K562 (cell line): ENCODE measurements around the gene NRP1. TPM values are rescaled to one million over a fixed set of nuclear protein-coding genes. Genes with fewer than 3 reads are reported as not detected.

Experiments
- ATAC-seq: fragments of 200-7000 bp; cut with Tn5 transposase; 3 replicates; pipeline ENCODE4 v1.9.1; 2020; ENCODE audit warnings: moderate library complexity
- BruUV-seq: library from RNA; stranded (reverse); fragments of 400-500 nt; replicated peaks from 2 replicates; lab custom pipeline; 2021; lab: Mats Ljungman, UMichigan
- CTCF ChIA-PET: fragments of 300-600 bp; formaldehyde crosslinking; extraction: SDS; loops from one replicate; lab custom pipeline; 2021; ENCODE audit warnings: low intra/inter-chr PET ratio; lab: Yijun Ruan, JAX
- POLR2A ChIA-PET: fragments of 300-600, 350-650 bp; sonication (Branson Sonifier 250); formaldehyde crosslinking; extraction: SDS; loops from one replicate; lab custom pipeline; 2021; ENCODE audit warnings: antibody characterized with exemption, inconsistent platforms; lab: Yijun Ruan, JAX
- DNase-seq, 4 experiments: peaks; one replicate each; pipeline versions ENCODE4 v3.0.0 to v3.0.0-alpha.2; 2011 to 2018; ENCODE audit warnings: low spot score in 3 of 4, mixed read lengths in 3 of 4; ENCODE audit errors: extremely low read depth in 1 of 4
- FAIRE-seq: peaks from 2 replicates; lab custom pipeline; 2011; peaks lifted over from hg19 to GRCh38; lab: Jason Lieb, UNC
- H2AFZ ChIP-seq: 2 replicates; pipeline ENCODE4 v1.6.0; 2011; ENCODE audit warnings: low read depth, low read length, control low read depth, inconsistent platforms
- H3K27ac ChIP-seq: fragments of 200-600 bp; 3 replicates; pipeline ENCODE4 v1.8.0; 2011; ENCODE audit warnings: low read depth, mild to moderate bottlenecking, control low read depth, inconsistent platforms, low read length, moderate library complexity, mixed read lengths; ENCODE audit errors: extremely low read depth
- H3K27me3 ChIP-seq, 2 experiments: fragments of 300-600 bp in 1 of 2; 2 replicates in 1 of 2; 3 replicates in 1 of 2; pipeline versions ENCODE4 v1.6.0 to v1.8.0; 2011; ENCODE audit warnings: inconsistent platforms in 2 of 2, low read length in 2 of 2, mild to moderate bottlenecking in 1 of 2, mixed read lengths in 1 of 2, moderate library complexity in 1 of 2; ENCODE audit not compliant: control insufficient read depth in 2 of 2, insufficient read depth in 2 of 2
- H3K36me3 ChIP-seq: fragments of 300-600 bp; 3 replicates; pipeline ENCODE4 v1.8.0; 2011; ENCODE audit warnings: mild to moderate bottlenecking, low read length, inconsistent platforms; ENCODE audit not compliant: control insufficient read depth, insufficient read depth
- H3K4me1 ChIP-seq, 2 experiments: fragments of 200-600 bp in 1 of 2; replicated peaks in 1 of 2; 2 replicates in 1 of 2; 3 replicates in 1 of 2; pipeline versions ENCODE4 v1.5.1 to v1.8.0; 2011; ENCODE audit warnings: inconsistent platforms in 2 of 2, low read length in 2 of 2, mild to moderate bottlenecking in 1 of 2, mixed read lengths in 1 of 2, moderate library complexity in 1 of 2; ENCODE audit not compliant: control insufficient read depth in 2 of 2, insufficient read depth in 2 of 2
- H3K4me2 ChIP-seq: 2 replicates; pipeline ENCODE4 v1.6.1; 2011; ENCODE audit warnings: low read length, control low read depth, inconsistent platforms, mixed read lengths; ENCODE audit not compliant: insufficient read depth
- H3K4me3 ChIP-seq: fragments of 200-600 bp; sonication (generic), shearing (Covaris generic); 2 replicates; pipeline ENCODE4 v1.5.1; 2016; ENCODE audit warnings: control low read depth, inconsistent platforms
- H3K79me2 ChIP-seq: fragments of 200-600 bp; 3 replicates; pipeline ENCODE4 v1.8.0; 2011; ENCODE audit warnings: low read length, inconsistent platforms; ENCODE audit not compliant: control insufficient read depth, insufficient read depth
- H3K9ac ChIP-seq, 2 experiments: 2 replicates each; pipeline versions ENCODE4 v1.6.0 to v1.6.1; 2011; ENCODE audit warnings: low read depth in 2 of 2, low read length in 2 of 2, control low read depth in 1 of 2, inconsistent platforms in 1 of 2, mild to moderate bottlenecking in 1 of 2, mixed read lengths in 1 of 2; ENCODE audit not compliant: insufficient read depth in 1 of 2
- H3K9me1 ChIP-seq: one replicate; pipeline ENCODE4 v1.6.0; 2011; ENCODE audit warnings: inconsistent platforms, mild to moderate bottlenecking, low read length, moderate library complexity; ENCODE audit not compliant: control insufficient read depth, insufficient read depth
- H3K9me3 ChIP-seq: replicated peaks from 2 replicates; pipeline ENCODE4 v1.5.1; 2011; ENCODE audit warnings: low read depth, low read length, inconsistent platforms; ENCODE audit not compliant: control insufficient read depth, insufficient read depth
- H4K20me1 ChIP-seq: replicated peaks from 2 replicates; pipeline ENCODE4 v1.6.1; 2011; ENCODE audit warnings: low read length, inconsistent platforms, mixed read lengths; ENCODE audit not compliant: control insufficient read depth, insufficient read depth
- BRD9 ChIP-seq: fragments of 450-650 bp; IDR thresholded peaks from 2 replicates; pipeline ENCODE4 v1.6.1; 2018; ENCODE audit warnings: low read depth; ENCODE audit not compliant: partially characterized antibody
- CXXC5 ChIP-seq: fragments of 250-450 bp; sonication (Bioruptor Pico); IDR thresholded peaks from 2 replicates; pipeline ENCODE4 v1.8.0; 2022; ENCODE audit warnings: inconsistent platforms, mild to moderate bottlenecking, moderate library complexity
- ESRRA ChIP-seq: fragments of 450-650 bp; IDR thresholded peaks from 2 replicates; pipeline ENCODE4 v1.6.1; 2014; ENCODE audit warnings: low read depth, mild to moderate bottlenecking, moderate library complexity, borderline replicate concordance
- GTF2F1 ChIP-seq: IDR thresholded peaks from 2 replicates; pipeline ENCODE4 v1.6.1; 2011; ENCODE audit warnings: low read depth, low read length, improper control_type of control experiment
- HNRNPK ChIP-seq: fragments of 200-400 bp; formaldehyde crosslinking; IDR thresholded peaks from one replicate; pipeline ENCODE4 v1.6.1; 2018; ENCODE audit warnings: mild to moderate bottlenecking, low read depth, low read length; ENCODE audit not compliant: poor library complexity, severe bottlenecking
- ILK ChIP-seq: fragments of 450-650 bp; IDR thresholded peaks from 2 replicates; pipeline ENCODE4 v1.6.1; 2016; ENCODE audit warnings: missing genetic modification characterization, low read depth, mild to moderate bottlenecking, missing compliant biosample characterization, moderate library complexity, borderline replicate concordance
- PCBP2 ChIP-seq: fragments of 200-400 bp; formaldehyde crosslinking; IDR thresholded peaks from 2 replicates; pipeline ENCODE4 v1.6.1; 2018; ENCODE audit warnings: low read length, low read depth, mild to moderate bottlenecking, moderate library complexity; ENCODE audit not compliant: poor library complexity, severe bottlenecking
- RBM39 ChIP-seq: fragments of 200-400 bp; formaldehyde crosslinking; optimal IDR thresholded peaks from 2 replicates; pipeline ENCODE3; 2018; ENCODE audit warnings: low read depth, low read length
- SMAD3 ChIP-seq: fragments of 450-650 bp; formaldehyde crosslinking; conservative IDR thresholded peaks from 2 replicates; pipeline ENCODE4 v1.4.0; 2020; ENCODE audit warnings: mild to moderate bottlenecking
- TAF7 ChIP-seq: fragments of 450-650 bp; IDR thresholded peaks from 2 replicates; pipeline ENCODE4 v1.6.1; 2016; ENCODE audit warnings: missing genetic modification characterization, missing compliant biosample characterization
- TFAM ChIP-seq: fragments of 250-450 bp; sonication (Bioruptor Pico); conservative IDR thresholded peaks from 2 replicates; pipeline ENCODE4 v1.5.0; 2021; ENCODE audit warnings: mild to moderate bottlenecking, moderate library complexity
- TRIM25 ChIP-seq: fragments of 450-650 bp; IDR thresholded peaks from 2 replicates; pipeline ENCODE4 v1.7.0; 2016; ENCODE audit warnings: borderline replicate concordance
- ZNF311 ChIP-seq: fragments of 250-450 bp; sonication (Bioruptor Pico); IDR thresholded peaks from 2 replicates; pipeline ENCODE4 v1.4.0; 2020; ENCODE audit warnings: mild to moderate bottlenecking, moderate library complexity
- ZNF655 ChIP-seq: fragments of 250-450 bp; sonication (Bioruptor Pico); IDR thresholded peaks from 2 replicates; pipeline ENCODE4 v1.5.0; 2021
- WGBS: fragments of 100-300 bp; shearing (Covaris generic); methylation state at CpG from one replicate; pipeline ENCODE4 v1.1.6; 2016; ENCODE audit warnings: low coverage, mixed read lengths; ENCODE audit not compliant: insufficient coverage; ENCODE audit errors: missing lambda C conversion rate; 5-methylcytosine and 5-hydroxymethylcytosine counted together
- in situ Hi-C: fragments of 300-500 bp; cut with MboI; formaldehyde crosslinking; loops from 4 replicates; pipeline ENCODE4 v1.15.0; 2018; ENCODE audit warnings: inconsistent platforms, mixed read lengths
- intact Hi-C: fragments of 100-400 bp; cut with micrococcal nuclease; formaldehyde crosslinking; loops from 2 replicates; pipeline ENCODE4 v1.14.2; 2022
- polyA plus RNA-seq, 8 experiments: library from polyadenylated mRNA; depleted of rRNA in 4 of 8; stranded (reverse) in 5 of 8; unstranded in 3 of 8; fragments of >200 nt; fragmentation: Nextera tagmentation in 2 of 8; fragmentation: Illumina TruSeq in 1 of 8; extraction: Ambion mirVana in 2 of 8; extraction: Trizol in 1 of 8; gene quantifications; 2 replicates each; pipeline versions ENCODE4 v1.2.1 to v1.2.3, GENCODE V29; 2011 to 2014; ENCODE audit warnings: inconsistent platforms in 1 of 8, missing spikeins in 1 of 8
- total RNA-seq, 7 experiments: library from RNA; depleted of rRNA in 6 of 7; stranded (reverse); fragments of >200 nt in 6 of 7; fragmentation: Illumina TruSeq in 2 of 7; extraction: Trizol in 2 of 7; gene quantifications; 2 replicates each; pipeline versions ENCODE4 v1.2.1 to v1.2.3, GENCODE V29; 2011 to 2021; ENCODE audit warnings: low replicate concordance in 1 of 7
- TF ChIP-seq, protein P1 (sequence below): sonication (generic); formaldehyde crosslinking; IDR thresholded peaks from 2 replicates; pipeline ENCODE4 v1.8.0; 2022; ENCODE audit warnings: missing genetic modification reagents, mild to moderate bottlenecking, moderate library complexity, borderline replicate concordance
- TF ChIP-seq, protein P2 (sequence below): fragments of 250-450 bp; sonication (Bioruptor Pico); IDR thresholded peaks from 2 replicates; pipeline ENCODE4 v1.4.0; 2020; ENCODE audit warnings: mild to moderate bottlenecking, moderate library complexity

NRP1 gene
- total and polyA plus RNA-seq, 9 of the 15 experiments (the other 6 are each of a cell fraction or from before 2014, with no cell fraction given) = 0.01 to 0.38 (median 0.04) TPM; not detected in 5

DNA sequence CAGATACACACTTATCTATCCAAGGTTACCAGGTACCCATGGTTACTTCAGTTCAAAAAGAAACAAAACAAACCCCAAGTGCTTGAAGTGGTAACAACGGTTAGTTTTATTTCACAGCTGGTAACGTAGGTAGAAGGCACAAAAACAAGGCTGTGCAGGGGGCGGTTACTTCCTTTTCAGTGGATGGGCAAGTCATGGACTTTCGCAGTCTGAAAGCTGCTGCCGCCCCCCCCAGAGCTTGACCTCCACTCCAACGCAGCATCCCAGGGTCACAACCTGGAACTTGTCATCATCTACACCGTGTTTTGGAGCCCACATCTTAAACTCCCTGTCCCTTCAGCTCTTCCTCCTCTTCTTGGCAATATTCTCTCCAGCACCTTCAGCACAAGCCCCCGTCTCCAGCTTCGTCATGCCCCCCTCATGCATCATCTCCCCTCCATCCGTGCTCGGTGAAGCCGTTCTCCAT, 195.3 kb downstream of the NRP1 start:
- Histone ChIP-seq H3K9ac (no peak overlapping the region), H3K4me3 (no peak overlapping the region), H3K4me2 (no peak overlapping the region), H4K20me1 (no peaks in the 10 kb centered on the region), H3K79me2 (no peaks in the 10 kb centered on the region), H3K27me3 (peaks cover 4 to 32% of the 10 kb centered on the region in 2 experiments; a peak in 3 of 5 replicates), H3K9me3 (no peaks in the 10 kb centered on the region), H3K36me3 (no peaks in the 10 kb centered on the region), H3K9me1 (no peaks in the 10 kb centered on the region), H2AFZ (no peak overlapping the region), H3K27ac (no peak overlapping the region), H3K4me1 (no peaks in the 10 kb centered on the region)
- WGBS = 0% methylated on average over 12 of the region's 12 CpGs
- ChIA-PET POLR2A (no interaction called here), CTCF (no interaction called here)
- BruUV-seq = no TSS peak
- TF ChIP-seq ZNF311 (CRISPR knock-in tag) (no peak), GTF2F1 (no peak), CXXC5 (CRISPR knock-in tag) (no peak), RBM39 (no peak), TFAM (CRISPR knock-in tag) (no peak), BRD9 (no peak), TRIM25 (no peak), TAF7 (no peak), ZNF655 (CRISPR knock-in tag) (no peak), ESRRA (no peak), HNRNPK (no peak), PCBP2 (no peak), ILK (tag) (no peak), SMAD3 (CRISPR knock-in tag) (no peak)
- TF ChIP-seq, protein P1, sequence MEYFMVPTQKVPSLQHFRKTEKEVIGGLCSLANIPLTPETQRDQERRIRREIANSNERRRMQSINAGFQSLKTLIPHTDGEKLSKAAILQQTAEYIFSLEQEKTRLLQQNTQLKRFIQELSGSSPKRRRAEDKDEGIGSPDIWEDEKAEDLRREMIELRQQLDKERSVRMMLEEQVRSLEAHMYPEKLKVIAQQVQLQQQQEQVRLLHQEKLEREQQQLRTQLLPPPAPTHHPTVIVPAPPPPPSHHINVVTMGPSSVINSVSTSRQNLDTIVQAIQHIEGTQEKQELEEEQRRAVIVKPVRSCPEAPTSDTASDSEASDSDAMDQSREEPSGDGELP (CRISPR knock-in tag) = no peak
- TF ChIP-seq, protein P2, sequence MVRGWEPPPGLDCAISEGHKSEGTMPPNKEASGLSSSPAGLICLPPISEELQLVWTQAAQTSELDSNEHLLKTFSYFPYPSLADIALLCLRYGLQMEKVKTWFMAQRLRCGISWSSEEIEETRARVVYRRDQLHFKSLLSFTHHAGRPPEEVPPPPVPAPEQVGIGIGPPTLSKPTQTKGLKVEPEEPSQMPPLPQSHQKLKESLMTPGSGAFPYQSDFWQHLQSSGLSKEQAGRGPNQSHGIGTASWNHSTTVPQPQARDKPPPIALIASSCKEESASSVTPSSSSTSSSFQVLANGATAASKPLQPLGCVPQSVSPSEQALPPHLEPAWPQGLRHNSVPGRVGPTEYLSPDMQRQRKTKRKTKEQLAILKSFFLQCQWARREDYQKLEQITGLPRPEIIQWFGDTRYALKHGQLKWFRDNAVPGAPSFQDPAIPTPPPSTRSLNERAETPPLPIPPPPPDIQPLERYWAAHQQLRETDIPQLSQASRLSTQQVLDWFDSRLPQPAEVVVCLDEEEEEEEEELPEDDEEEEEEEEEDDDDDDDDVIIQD (CRISPR knock-in tag) = no peak
- FAIRE-seq (no peak), DNase-seq (no peak), ATAC-seq (no peak)
- intact Hi-C loops = no loop called here
- in situ Hi-C loops = no loop called here
